K562 (cell line): ENCODE data around the gene TBX10. TPM values are rescaled to one million over a fixed set of nuclear protein-coding genes. Genes with fewer than 3 reads are reported as not detected.
A peak's percentile ranks its signal among the peaks of the same experiment; 100 is the strongest.

Experiments
- AFF1 ChIP-seq, 2 experiments: fragments of 450-650 bp; IDR thresholded peaks; 2 replicates each; pipeline ENCODE4 v1.6.1; 2018; ENCODE audit warnings: mild to moderate bottlenecking in 2 of 2, low read depth in 1 of 2; ENCODE audit not compliant: partially characterized antibody in 2 of 2
- E2F4 ChIP-seq: sonication (generic); formaldehyde crosslinking; IDR thresholded peaks from 2 replicates; pipeline ENCODE4 v1.8.0; 2022; ENCODE audit warnings: mild to moderate bottlenecking, low read depth, missing genetic modification reagents
- ELF1 ChIP-seq: fragments of 200-800 bp; sonication (Bioruptor generic); IDR thresholded peaks from 2 replicates; pipeline ENCODE4 v1.6.1; 2016; ENCODE audit warnings: missing genetic modification characterization, missing compliant biosample characterization
- HMGXB4 ChIP-seq: sonication (generic); formaldehyde crosslinking; IDR thresholded peaks from 2 replicates; pipeline ENCODE4 v1.8.1; 2023; ENCODE audit warnings: mild to moderate bottlenecking, missing genetic modification reagents
- MEIS2 ChIP-seq: fragments of 450-650 bp; IDR thresholded peaks from 2 replicates; pipeline ENCODE4 v1.6.1; 2014; ENCODE audit warnings: mild to moderate bottlenecking; ENCODE audit not compliant: partially characterized antibody
- MTF1 ChIP-seq: fragments of 250-450 bp; sonication (Bioruptor Pico); IDR thresholded peaks from 2 replicates; pipeline ENCODE4 v1.9.0; 2021; ENCODE audit warnings: moderate library complexity, mild to moderate bottlenecking, inconsistent platforms, borderline replicate concordance
- NONO ChIP-seq, 2 experiments: fragments of 200-400 bp in 1 of 2; fragments of 450-650 bp in 1 of 2; formaldehyde crosslinking in 1 of 2; IDR thresholded peaks; 2 replicates each; pipeline ENCODE4 v1.6.1; 2017; ENCODE audit warnings: low read depth in 2 of 2, mild to moderate bottlenecking in 2 of 2, moderate library complexity in 2 of 2, low read length in 1 of 2
- RHOXF2B ChIP-seq: fragments of 250-450 bp; sonication (Bioruptor Pico); conservative IDR thresholded peaks from 2 replicates; pipeline ENCODE4 v1.5.1; 2021
- RUNX1 ChIP-seq: sonication (generic); IDR thresholded peaks from 2 replicates; pipeline ENCODE4 v1.6.1; 2016; ENCODE audit warnings: antibody characterized with exemption, low read depth
- TAL1 ChIP-seq: fragments of 450-650 bp; IDR thresholded peaks from 2 replicates; pipeline ENCODE4 v1.6.1; 2016; ENCODE audit warnings: mild to moderate bottlenecking
- TSHZ1 ChIP-seq: fragments of 250-450 bp; sonication (Bioruptor Pico); IDR thresholded peaks from 2 replicates; pipeline ENCODE4 v1.4.0; 2020; ENCODE audit warnings: mild to moderate bottlenecking, moderate library complexity
- ZBTB34 ChIP-seq: fragments of 250-450 bp; sonication (Bioruptor Pico); IDR thresholded peaks from 2 replicates; pipeline ENCODE4 v1.8.0; 2021; ENCODE audit warnings: mild to moderate bottlenecking, moderate library complexity
- ZNF707 ChIP-seq: fragments of 250-450 bp; sonication (Bioruptor Pico); conservative IDR thresholded peaks from 2 replicates; pipeline ENCODE4 v1.8.0; 2022; ENCODE audit warnings: inconsistent platforms, mild to moderate bottlenecking, moderate library complexity
- ZNF830 ChIP-seq: fragments of 250-450 bp; sonication (Bioruptor Pico); IDR thresholded peaks from 2 replicates; pipeline ENCODE4 v1.5.0; 2021; ENCODE audit warnings: mild to moderate bottlenecking
- polyA plus RNA-seq, 8 experiments: library from polyadenylated mRNA; depleted of rRNA in 4 of 8; stranded (reverse) in 5 of 8; unstranded in 3 of 8; fragments of >200 nt; fragmentation: Nextera tagmentation in 2 of 8; fragmentation: Illumina TruSeq in 1 of 8; extraction: Ambion mirVana in 2 of 8; extraction: Trizol in 1 of 8; gene quantifications; 2 replicates each; pipeline versions ENCODE4 v1.2.1 to v1.2.3, GENCODE V29; 2011 to 2014; ENCODE audit warnings: inconsistent platforms in 1 of 8, missing spikeins in 1 of 8
- total RNA-seq, 7 experiments: library from RNA; depleted of rRNA in 6 of 7; stranded (reverse); fragments of >200 nt in 6 of 7; fragmentation: Illumina TruSeq in 2 of 7; extraction: Trizol in 2 of 7; gene quantifications; 2 replicates each; pipeline versions ENCODE4 v1.2.1 to v1.2.3, GENCODE V29; 2011 to 2021; ENCODE audit warnings: low replicate concordance in 1 of 7

Gene TBX10
- total and polyA plus RNA-seq, 9 of the 15 experiments (the other 6 are each of a cell fraction or from before 2014, with no cell fraction given): not detected

GRCh38 chr11:67606492-67607295, 32.9 kb downstream of the TBX10 start, which contains the start of gene NDUFV1 (continued):
- no peak; the same call in 1 of the 2 replicates for TF ChIP-seq HMGXB4 (CRISPR knock-in tag)
- peak; percentile 46; the same call in 1 of the 2 replicates for TF ChIP-seq RUNX1
- no peak for TF ChIP-seq ELF1
- no peak for TF ChIP-seq E2F4
- TF ChIP-seq RHOXF2B: no peak
- TF ChIP-seq TSHZ1 (CRISPR knock-in tag): no peak
- no peak for TF ChIP-seq ZBTB34 (CRISPR knock-in tag)
- TF ChIP-seq ZNF707: no peak
- TF ChIP-seq AFF1 (IDR thresholded peaks at IDR 0.05; ENCODE audit: low read depth in 1 of 2, partially characterized antibody in 2 of 2): peak; percentile 20 to 80
- TF ChIP-seq MTF1: no peak
- no peak for TF ChIP-seq ZNF830 (CRISPR knock-in tag)
- no peak for TF ChIP-seq TAL1
- TF ChIP-seq MEIS2: peak; percentile 51
- no peak for TF ChIP-seq NONO (IDR thresholded peaks at IDR 0.05; ENCODE audit: low read depth in 2 of 2, low read length in 1 of 2)
